ENCODE data around the gene CDH4. TPM values are rescaled to one million over a fixed set of nuclear protein-coding genes. Genes with fewer than 3 reads are reported as not detected.

The CDH4 gene
- polyA plus RNA-seq, 1 donor (not counting 4 experiments of a cell fraction or from before 2014, with no cell fraction given) = 2.2 TPM

DNA sequence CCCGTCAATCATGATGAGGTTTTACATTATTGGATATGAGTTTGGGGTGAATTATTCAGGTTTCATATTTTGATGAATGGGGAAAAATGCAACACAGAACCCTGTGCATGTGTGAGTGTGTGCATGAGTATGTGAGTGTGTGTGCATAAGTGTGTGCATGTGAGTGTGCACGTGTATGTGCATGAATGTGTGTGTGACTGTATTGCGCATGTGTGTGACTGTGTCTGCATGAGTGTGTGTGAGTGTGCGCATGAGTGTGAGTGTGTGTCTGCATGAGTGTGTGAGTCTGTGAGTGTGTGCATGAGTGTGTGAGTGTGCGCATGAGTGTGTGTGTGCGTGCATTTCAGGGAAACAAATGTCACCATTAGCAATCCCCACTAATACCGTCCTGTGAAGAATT is 18.5 kb upstream of the CDH4 start:
- TF ChIP-seq, protein P1, sequence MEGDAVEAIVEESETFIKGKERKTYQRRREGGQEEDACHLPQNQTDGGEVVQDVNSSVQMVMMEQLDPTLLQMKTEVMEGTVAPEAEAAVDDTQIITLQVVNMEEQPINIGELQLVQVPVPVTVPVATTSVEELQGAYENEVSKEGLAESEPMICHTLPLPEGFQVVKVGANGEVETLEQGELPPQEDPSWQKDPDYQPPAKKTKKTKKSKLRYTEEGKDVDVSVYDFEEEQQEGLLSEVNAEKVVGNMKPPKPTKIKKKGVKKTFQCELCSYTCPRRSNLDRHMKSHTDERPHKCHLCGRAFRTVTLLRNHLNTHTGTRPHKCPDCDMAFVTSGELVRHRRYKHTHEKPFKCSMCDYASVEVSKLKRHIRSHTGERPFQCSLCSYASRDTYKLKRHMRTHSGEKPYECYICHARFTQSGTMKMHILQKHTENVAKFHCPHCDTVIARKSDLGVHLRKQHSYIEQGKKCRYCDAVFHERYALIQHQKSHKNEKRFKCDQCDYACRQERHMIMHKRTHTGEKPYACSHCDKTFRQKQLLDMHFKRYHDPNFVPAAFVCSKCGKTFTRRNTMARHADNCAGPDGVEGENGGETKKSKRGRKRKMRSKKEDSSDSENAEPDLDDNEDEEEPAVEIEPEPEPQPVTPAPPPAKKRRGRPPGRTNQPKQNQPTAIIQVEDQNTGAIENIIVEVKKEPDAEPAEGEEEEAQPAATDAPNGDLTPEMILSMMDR (optimal IDR thresholded peaks at IDR 0.05 in 1 of 3, IDR thresholded peaks at IDR 0.05 in 1 of 3, conservative IDR thresholded peaks at IDR 0.05 in 1 of 3; ENCODE audit: extremely low read depth in 1 of 3, insufficient read depth in 2 of 3, low read length in 3 of 3) = no peak
- no peak for TF ChIP-seq EZH2 (IDR thresholded peaks at IDR 0.05; ENCODE audit: low read length)
- peaks cover 3% of the 10 kb centered on the region for H3K9me3 ChIP-seq (ENCODE audit: control insufficient read depth, low read depth, low read length)
- H3K9me1 ChIP-seq (ENCODE audit: control insufficient read depth, extremely low read depth, insufficient read depth, low read length) = no peaks in the 10 kb centered on the region
- no peak overlapping the region for H2AFZ ChIP-seq (ENCODE audit: control insufficient read depth, low read length)
- H3K27me3 ChIP-seq (ENCODE audit: control insufficient read depth, extremely low read depth, insufficient read depth, low read length) = peaks cover 56% of the 10 kb centered on the region
- H3K36me3 ChIP-seq (ENCODE audit: control insufficient read depth in 2 of 2, extremely low read depth in 1 of 2, insufficient read depth in 2 of 2, low read length in 2 of 2) = no peaks in the 10 kb centered on the region
- H3K79me2 ChIP-seq (ENCODE audit: control insufficient read depth, insufficient read depth, low read length) = no peaks in the 10 kb centered on the region
- no peak for FAIRE-seq
- no peak overlapping the region for H3K4me2 ChIP-seq (ENCODE audit: control insufficient read depth, extremely low read depth, insufficient read depth, low read depth, low read length)
- DNase-seq (ENCODE audit: low read depth, low spot score) = no peak
- H4K20me1 ChIP-seq (ENCODE audit: control insufficient read depth, extremely low read depth, insufficient read depth, low read length) = no peaks in the 10 kb centered on the region
- H3K9ac ChIP-seq (ENCODE audit: control insufficient read depth, extremely low read depth, insufficient read depth, low read length) = no peak overlapping the region
- H3K4me3 ChIP-seq (ENCODE audit: control insufficient read depth in 2 of 3, extremely low read depth in 1 of 3, insufficient read depth in 2 of 3, low read depth in 1 of 3, low read length in 3 of 3) = no peak overlapping the region
- H3K4me1 ChIP-seq (ENCODE audit: control insufficient read depth, extremely low read depth, insufficient read depth, low read length) = no peaks in the 10 kb centered on the region
- no peak overlapping the region for H3K27ac ChIP-seq (ENCODE audit: control insufficient read depth, insufficient read depth, low read length)
- dilution Hi-C loops (cut with MboI; ENCODE audit: extremely low pct_ligation_motif_present, low sequenced_read_pairs) = no loop called here

DNA sequence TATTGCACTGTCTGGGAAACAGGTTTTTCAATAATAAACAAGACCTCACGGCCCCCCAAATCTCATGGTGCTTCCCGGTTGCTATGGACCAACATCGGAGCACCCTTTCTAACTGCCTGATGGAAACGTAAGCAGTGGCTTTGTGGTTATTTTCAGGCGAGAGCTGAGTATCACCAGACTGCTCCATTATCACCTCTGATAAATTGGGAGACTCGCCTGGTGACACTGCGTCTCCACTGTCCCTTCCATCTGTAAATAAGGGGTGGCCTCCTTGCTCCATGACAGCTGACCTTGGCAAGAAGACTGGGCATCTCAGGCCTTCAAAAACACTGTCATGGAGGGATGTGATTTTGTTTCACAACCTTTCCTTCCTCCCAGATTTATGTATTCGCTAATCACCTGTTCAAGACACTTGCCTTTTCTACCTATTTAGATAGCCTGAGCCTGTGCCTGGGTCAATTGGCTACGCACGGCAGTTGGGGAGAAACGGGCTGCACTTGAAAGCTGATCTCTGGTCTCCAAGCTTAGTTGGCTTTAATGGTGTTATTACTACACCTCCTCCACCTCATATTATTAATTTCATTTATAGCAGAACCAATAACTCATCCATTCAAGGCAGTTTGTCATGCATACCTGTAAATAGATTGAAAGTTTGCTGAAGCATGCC is 17.7 kb upstream of the CDH4 start:
- H3K9me3 ChIP-seq (ENCODE audit: control insufficient read depth, low read depth, low read length) = peaks cover 3% of the 10 kb centered on the region
- no peaks in the 10 kb centered on the region for H3K79me2 ChIP-seq (ENCODE audit: control insufficient read depth, insufficient read depth, low read length)
- no peak overlapping the region for H3K9ac ChIP-seq (ENCODE audit: control insufficient read depth, extremely low read depth, insufficient read depth, low read length)
- no peak for DNase-seq (ENCODE audit: low read depth, low spot score)
- peak overlapping the region; percentile 40 for H3K4me2 ChIP-seq (ENCODE audit: control insufficient read depth, extremely low read depth, insufficient read depth, low read depth, low read length)
- H4K20me1 ChIP-seq (ENCODE audit: control insufficient read depth, extremely low read depth, insufficient read depth, low read length) = no peaks in the 10 kb centered on the region
- H2AFZ ChIP-seq (ENCODE audit: control insufficient read depth, low read length) = no peak overlapping the region
- no peak overlapping the region for H3K4me3 ChIP-seq (ENCODE audit: control insufficient read depth in 2 of 3, extremely low read depth in 1 of 3, insufficient read depth in 2 of 3, low read depth in 1 of 3, low read length in 3 of 3)
- TF ChIP-seq, protein P1 (optimal IDR thresholded peaks at IDR 0.05 in 1 of 3, IDR thresholded peaks at IDR 0.05 in 1 of 3, conservative IDR thresholded peaks at IDR 0.05 in 1 of 3; ENCODE audit: extremely low read depth in 1 of 3, insufficient read depth in 2 of 3, low read length in 3 of 3) = no peak
- TF ChIP-seq EZH2 (IDR thresholded peaks at IDR 0.05; ENCODE audit: low read length) = no peak
- H3K27me3 ChIP-seq (ENCODE audit: control insufficient read depth, extremely low read depth, insufficient read depth, low read length) = peaks cover 59% of the 10 kb centered on the region
- no peak for FAIRE-seq
- H3K36me3 ChIP-seq (ENCODE audit: control insufficient read depth in 2 of 2, extremely low read depth in 1 of 2, insufficient read depth in 2 of 2, low read length in 2 of 2) = no peaks in the 10 kb centered on the region
- dilution Hi-C loops (cut with MboI; ENCODE audit: extremely low pct_ligation_motif_present, low sequenced_read_pairs) = no loop called here
- no peak overlapping the region for H3K27ac ChIP-seq (ENCODE audit: control insufficient read depth, insufficient read depth, low read length)
- no peaks in the 10 kb centered on the region for H3K4me1 ChIP-seq (ENCODE audit: control insufficient read depth, extremely low read depth, insufficient read depth, low read length)
- no peaks in the 10 kb centered on the region for H3K9me1 ChIP-seq (ENCODE audit: control insufficient read depth, extremely low read depth, insufficient read depth, low read length)

All from keratinocyte (primary cell).